Liver (tissue), 3 donors: Measurements from ENCODE around the gene SORCS2.

Experiments
- CTCF ChIP-seq: fragments of 150-350 bp; IDR thresholded peaks from 2 replicates; pipeline ENCODE4 v1.5.1; 2017; ENCODE audit warnings: improper control_type of control experiment, low read depth, low read length; ENCODE audit not compliant: missing input control
- EGR1 ChIP-seq, 2 donors: IDR thresholded peaks; 2 replicates each; pipeline ENCODE4 v1.6.1; 2016 to 2018; ENCODE audit warnings: antibody characterized with exemption in 2 of 2, low read depth in 2 of 2
- GABPA ChIP-seq, 2 donors: IDR thresholded peaks in 1 of 2; conservative IDR thresholded peaks in 1 of 2; 2 replicates each; pipeline ENCODE4 v1.6.1; 2016; ENCODE audit warnings: antibody characterized with exemption in 2 of 2, mild to moderate bottlenecking in 1 of 2, moderate library complexity in 1 of 2
- HNF4A ChIP-seq, 2 donors: conservative IDR thresholded peaks; 2 replicates each; pipeline ENCODE4 v1.6.1; 2016; ENCODE audit warnings: antibody characterized with exemption in 2 of 2, mild to moderate bottlenecking in 2 of 2
- JUND ChIP-seq, 2 donors: IDR thresholded peaks; 2 replicates each; pipeline ENCODE4 v1.6.1; 2016; ENCODE audit warnings: antibody characterized with exemption in 2 of 2
- RAD21 ChIP-seq, 2 donors: IDR thresholded peaks; 2 replicates each; pipeline ENCODE4 v1.6.1; 2016; ENCODE audit warnings: antibody characterized with exemption in 2 of 2, mild to moderate bottlenecking in 2 of 2
- donor health status: healthy.
- donor health status: healthy.

GRCh38 chr4:7677086-7677485 lies 484.7 kb downstream of the SORCS2 start:
- TF ChIP-seq RAD21 (IDR thresholded peaks at IDR 0.05) (no peak), EGR1 (IDR thresholded peaks at IDR 0.05; ENCODE audit: low read depth in 2 of 2) (no peak), GABPA (IDR thresholded peaks at IDR 0.05 in 1 of 2, conservative IDR thresholded peaks at IDR 0.05 in 1 of 2) (no peak), CTCF (no peak), HNF4A (conservative IDR thresholded peaks at IDR 0.05) (no peak), JUND (IDR thresholded peaks at IDR 0.05) (no peak)
